GM12878 (cell line): ENCODE results near the gene MB. TPM values are rescaled to one million over a fixed set of nuclear protein-coding genes. Genes with fewer than 3 reads are reported as not detected.

Experiments used
- ATAC-seq: fragments of 200-7000 bp; cut with Tn5 transposase; 3 replicates; pipeline ENCODE4 v1.9.1; 2020; ENCODE audit warnings: mild to moderate bottlenecking, moderate library complexity
- BruUV-seq: library from RNA; stranded (reverse); fragments of 400-500 nt; replicated peaks from 2 replicates; lab custom pipeline; 2021; lab: Mats Ljungman, UMichigan
- CTCF ChIA-PET: fragments of 300-600 bp; sonication (Branson Sonifier 250); formaldehyde crosslinking; extraction: SDS; loops from one replicate; lab custom pipeline; 2021; ENCODE audit warnings: inconsistent platforms; lab: Yijun Ruan, JAX
- POLR2A ChIA-PET: fragments of 350-600 bp; formaldehyde crosslinking; extraction: SDS; loops from one replicate; lab custom pipeline; 2021; ENCODE audit warnings: inconsistent platforms; lab: Charles Lee
- RAD21 ChIA-PET: fragments of 300-600 bp; sonication (Branson Sonifier 250); formaldehyde crosslinking; loops from one replicate; lab custom pipeline; 2023; ENCODE audit warnings: antibody characterized with exemption; ENCODE audit not compliant: unreplicated experiment; lab: Charles Lee
- SMC1A ChIA-PET: fragments of 300-600 bp; sonication (Branson Sonifier 250); formaldehyde crosslinking; loops from one replicate; lab custom pipeline; 2023; ENCODE audit not compliant: unreplicated experiment, uncharacterized antibody; lab: Charles Lee
- DNase-seq: peaks from one replicate; pipeline ENCODE4 v3.0.0-alpha.2; 2011; ENCODE audit warnings: low read depth, low spot score
- FAIRE-seq: peaks from 3 replicates; lab custom pipeline; 2011; peaks lifted over from hg19 to GRCh38; lab: Jason Lieb, UNC
- H2AFZ ChIP-seq: 2 replicates; pipeline ENCODE4 v1.6.0; 2011; ENCODE audit warnings: low read depth, low read length, control low read depth; ENCODE audit not compliant: control insufficient read depth
- H3K27ac ChIP-seq: 2 replicates; pipeline ENCODE4 v1.5.1; 2011; ENCODE audit warnings: control low read depth; ENCODE audit not compliant: control insufficient read depth, insufficient read depth
- H3K27me3 ChIP-seq, 2 experiments: replicated peaks in 1 of 2; 2 replicates each; pipeline versions ENCODE4 v1.6.0 to v1.6.1; 2011; ENCODE audit warnings: low read length in 1 of 2; ENCODE audit not compliant: control insufficient read depth in 2 of 2, insufficient read depth in 2 of 2
- H3K36me3 ChIP-seq, 2 experiments: 2 replicates each; pipeline ENCODE4 v1.5.1; 2011; ENCODE audit warnings: low read length in 1 of 2; ENCODE audit not compliant: control insufficient read depth in 2 of 2, insufficient read depth in 2 of 2
- H3K4me1 ChIP-seq: 2 replicates; pipeline ENCODE4 v1.6.1; 2011; ENCODE audit warnings: mild to moderate bottlenecking, low read length, moderate library complexity, mixed read lengths; ENCODE audit not compliant: control insufficient read depth, insufficient read depth
- H3K4me2 ChIP-seq: 2 replicates; pipeline ENCODE4 v1.6.0; 2011; ENCODE audit warnings: control low read depth; ENCODE audit not compliant: control insufficient read depth, insufficient read depth
- H3K4me3 ChIP-seq: fragments of 200-600 bp; sonication (generic); 2 replicates; pipeline ENCODE4 v1.5.1; 2016
- H3K79me2 ChIP-seq: 2 replicates; pipeline ENCODE4 v1.6.0; 2011; ENCODE audit warnings: low read length; ENCODE audit not compliant: control insufficient read depth, insufficient read depth
- H3K9ac ChIP-seq: 2 replicates; pipeline ENCODE4 v1.8.0; 2011; ENCODE audit warnings: low read length, control low read depth, mixed read lengths; ENCODE audit not compliant: control insufficient read depth, insufficient read depth
- H3K9me3 ChIP-seq: replicated peaks from 3 replicates; pipeline ENCODE4 v1.5.1; 2011; ENCODE audit warnings: mild to moderate bottlenecking, low read length; ENCODE audit not compliant: control insufficient read depth, insufficient read depth
- H4K20me1 ChIP-seq: 2 replicates; pipeline ENCODE4 v1.6.0; 2011; ENCODE audit not compliant: control insufficient read depth, insufficient read depth
- CUX1 ChIP-seq: IDR thresholded peaks from 2 replicates; pipeline ENCODE4 v1.6.1; 2012; ENCODE audit warnings: improper control_type of control experiment, low read depth, low read length; ENCODE audit not compliant: insufficient replicate concordance
- E4F1 ChIP-seq: fragments of 450-650 bp; IDR thresholded peaks from 2 replicates; pipeline ENCODE4 v1.6.1; 2018; ENCODE audit warnings: borderline replicate concordance, mild to moderate bottlenecking; ENCODE audit not compliant: partially characterized antibody
- EED ChIP-seq: sonication (generic); IDR thresholded peaks from 2 replicates; pipeline ENCODE4 v1.6.1; 2016; ENCODE audit warnings: antibody characterized with exemption, low read depth
- IRF3 ChIP-seq: fragments of 450-650 bp; IDR thresholded peaks from 2 replicates; pipeline ENCODE4 v1.6.1; 2014; ENCODE audit warnings: mild to moderate bottlenecking
- JUND ChIP-seq: IDR thresholded peaks from 2 replicates; pipeline ENCODE4 v1.6.1; 2012; ENCODE audit warnings: low read depth, mild to moderate bottlenecking, low read length, improper control_type of control experiment, moderate library complexity
- MYB ChIP-seq: fragments of 150-350 bp; IDR thresholded peaks from 2 replicates; pipeline ENCODE4 v1.6.1; 2014; ENCODE audit warnings: mild to moderate bottlenecking, low read depth, low read length, borderline replicate concordance
- NFXL1 ChIP-seq: fragments of 450-650 bp; IDR thresholded peaks from 2 replicates; pipeline ENCODE4 v1.6.1; 2017; ENCODE audit warnings: antibody characterized with exemption, mild to moderate bottlenecking, borderline replicate concordance
- RFX5 ChIP-seq: IDR thresholded peaks from 2 replicates; pipeline ENCODE4 v1.6.1; 2011; ENCODE audit warnings: low read depth, low read length, improper control_type of control experiment
- RUNX3 ChIP-seq: IDR thresholded peaks from 2 replicates; pipeline ENCODE4 v1.6.1; 2012; ENCODE audit warnings: low read length, inconsistent platforms
- SIN3A ChIP-seq: IDR thresholded peaks from 2 replicates; pipeline ENCODE4 v1.6.1; 2012; ENCODE audit warnings: low read depth, low read length, improper control_type of control experiment
- ZNF24 ChIP-seq: fragments of 450-650 bp; IDR thresholded peaks from 2 replicates; pipeline ENCODE4 v1.6.1; 2017; ENCODE audit warnings: antibody characterized with exemption, mild to moderate bottlenecking
- WGBS: methylation state at CpG from one replicate; pipeline ENCODE4 v1.1.6; 2016; ENCODE audit warnings: low lambda C conversion rate; ENCODE audit not compliant: insufficient replicate concordance, insufficient coverage; ENCODE audit errors: missing lambda C conversion rate; 5-methylcytosine and 5-hydroxymethylcytosine counted together
- in situ Hi-C: fragments of 300-500 bp; cut with MboI; formaldehyde crosslinking; loops from 9 replicates; pipeline ENCODE4 v1.14.3; 2018; ENCODE audit warnings: mixed read lengths
- intact Hi-C: fragments of 100-400 bp; cut with micrococcal nuclease; formaldehyde crosslinking; loops from one replicate; pipeline ENCODE4 v1.14.2; 2022; ENCODE audit not compliant: unreplicated experiment
- polyA plus RNA-seq, 11 experiments: library from polyadenylated mRNA; depleted of rRNA in 4 of 11; unstranded in 6 of 11; stranded (reverse) in 5 of 11; fragments of >200 nt; fragmentation: Nextera tagmentation in 4 of 11; fragmentation: Illumina TruSeq in 1 of 11; extraction: Ambion mirVana in 4 of 11; extraction: Trizol in 1 of 11; gene quantifications; 1 replicate in 1 of 11; 2 replicates in 10 of 11; pipeline versions ENCODE4 v1.2.1 to v1.2.3, GENCODE V29; 2011 to 2016; ENCODE audit warnings: inconsistent platforms in 2 of 11, missing spikeins in 2 of 11, low read depth in 1 of 11
- total RNA-seq, 4 experiments: library from RNA; depleted of rRNA in 3 of 4; stranded (reverse); fragments of >200 nt in 3 of 4; fragmentation: Illumina TruSeq in 1 of 4; extraction: Trizol in 1 of 4; gene quantifications; 2 replicates each; pipeline versions ENCODE4 v1.2.1 to v1.2.3, GENCODE V29; 2013 to 2021

Gene MB
- total and polyA plus RNA-seq, 10 of the 15 experiments (the other 5 are each of a cell fraction or from before 2014, with no cell fraction given): 0.09 to 0.41 (median 0.23) TPM; not detected in 3

DNA sequence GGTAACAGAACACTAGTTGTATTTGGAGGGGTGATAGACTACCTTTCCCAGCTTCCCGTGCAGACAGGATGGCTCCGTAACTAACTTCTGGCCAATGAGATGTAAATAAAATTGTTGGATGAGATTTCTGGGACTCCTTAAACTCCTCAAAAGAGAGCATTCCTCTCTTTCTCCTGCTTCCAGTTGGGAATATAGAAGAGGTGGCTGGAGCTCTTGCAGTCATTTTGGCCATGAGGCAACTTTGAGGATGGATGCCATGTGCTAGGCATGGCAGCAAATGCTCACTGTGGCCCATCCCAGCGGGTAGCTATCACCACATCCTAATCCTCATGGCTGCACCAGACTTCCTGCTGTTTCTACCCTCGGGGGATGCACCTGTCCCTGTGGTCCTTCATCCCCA, 7.4 kb downstream of the MB start:
- no peak overlapping the region for H3K4me3 ChIP-seq
- ChIA-PET CTCF (interaction anchor here (0.9 to 1.8 kb wide), 2 partner anchors 10 to 14 kb away, joined by 3 to 6 read pairs; no protein-coding TSS in a partner anchor), POLR2A (no interaction called here), SMC1A (no interaction called here), RAD21 (no interaction called here)
- FAIRE-seq (no peak), DNase-seq (no peak), ATAC-seq (no peak)
- H3K9ac ChIP-seq: no peak overlapping the region
- H3K36me3 ChIP-seq: no peaks in the 10 kb centered on the region
- intact Hi-C loops: no loop called here
- no TSS peak for BruUV-seq
- H3K4me2 ChIP-seq: no peak overlapping the region
- no peaks in the 10 kb centered on the region for H3K9me3 ChIP-seq
- H3K4me1 ChIP-seq: peaks cover 10% of the 10 kb centered on the region; the same call in 1 of the 2 replicates
- no peaks in the 10 kb centered on the region for H3K79me2 ChIP-seq
- 41% methylated on average over 4 of the region's 4 CpGs for WGBS
- H2AFZ ChIP-seq: no peak overlapping the region
- H3K27me3 ChIP-seq: peaks cover 2 to 3% of the 10 kb centered on the region in 2 experiments; a peak in 2 of 4 replicates
- in situ Hi-C loops: no loop called here
- H3K27ac ChIP-seq: no peak overlapping the region
- TF ChIP-seq CUX1: no peak
- TF ChIP-seq SIN3A: no peak
- TF ChIP-seq EED: no peak
- no peak for TF ChIP-seq NFXL1
- no peak for TF ChIP-seq RFX5
- TF ChIP-seq MYB: no peak
- TF ChIP-seq RUNX3: no peak
- TF ChIP-seq E4F1: no peak
- no peak for TF ChIP-seq IRF3
- TF ChIP-seq ZNF24: no peak
- TF ChIP-seq JUND: no peak
- TF ChIP-seq, all 136 proteins: peak for 0
- peaks cover 3% of the 10 kb centered on the region; the same call in 1 of the 2 replicates for H4K20me1 ChIP-seq
